ENCODE data around the gene PDS5B.
"Not testable (repeated sequence)": the region's sequence is repeated elsewhere in the genome, so short reads cannot be mapped to it uniquely, and the experiment has no call there.

PDS5B gene

DNA sequence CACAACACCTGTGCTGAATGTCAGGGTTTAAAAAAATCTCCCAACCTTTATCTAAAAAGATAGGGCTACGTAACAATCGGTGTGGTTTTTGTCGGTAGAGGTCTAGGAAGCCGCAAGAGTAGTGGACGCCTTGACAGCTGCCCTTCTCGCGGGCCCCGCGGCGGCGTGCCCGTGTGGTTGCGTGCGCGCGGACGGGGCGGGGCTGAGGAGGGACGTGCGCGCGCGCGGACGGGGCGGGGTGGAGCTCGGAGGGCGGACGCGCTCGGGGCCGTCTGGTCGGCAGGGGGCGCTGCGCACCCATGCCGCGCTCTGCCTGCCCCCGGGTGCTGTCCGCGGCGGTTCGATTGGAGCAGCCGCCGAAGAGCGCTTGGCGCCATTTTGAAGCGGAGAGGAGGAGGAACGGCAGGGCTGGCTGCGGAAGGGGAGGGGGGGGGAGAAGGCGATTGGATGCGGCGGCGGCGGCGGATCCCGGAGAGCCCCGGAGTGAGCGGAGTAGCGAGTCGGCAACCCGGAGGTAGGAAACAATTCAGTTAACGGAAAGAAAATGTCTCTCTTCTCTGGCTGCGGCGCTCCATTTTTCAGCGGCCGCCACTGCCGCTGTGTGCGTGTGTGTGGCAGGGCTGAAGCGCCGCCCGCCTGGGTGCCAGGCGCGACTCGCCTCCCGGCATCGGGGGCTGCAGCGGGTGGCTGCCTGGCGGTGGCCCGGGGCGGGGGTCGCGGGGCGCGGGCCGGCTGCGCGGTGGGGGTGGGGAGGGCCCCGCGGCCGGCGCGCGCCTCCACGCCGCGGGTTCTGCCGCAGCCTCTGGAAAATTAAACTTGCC lies at the start of gene PDS5B:
PDS5B (plus strand) TSS at position 373 of the 821 bp plus-strand sequence. CDS start 62,321 bp downstream, outside the sequence.
- DNase-seq (ENCODE audit: low read depth), result peak; percentile 92

- DNase-seq (ENCODE audit: low read depth), result no peak
Observed at GRCh38 chr13:32537580-32538142, 48.6 kb upstream of the PDS5B start.

GRCh38 chr13:32538143-32538620 lies 48.1 kb upstream of the PDS5B start:
- DNase-seq (ENCODE audit: low read depth), result peak; percentile 22

DNA sequence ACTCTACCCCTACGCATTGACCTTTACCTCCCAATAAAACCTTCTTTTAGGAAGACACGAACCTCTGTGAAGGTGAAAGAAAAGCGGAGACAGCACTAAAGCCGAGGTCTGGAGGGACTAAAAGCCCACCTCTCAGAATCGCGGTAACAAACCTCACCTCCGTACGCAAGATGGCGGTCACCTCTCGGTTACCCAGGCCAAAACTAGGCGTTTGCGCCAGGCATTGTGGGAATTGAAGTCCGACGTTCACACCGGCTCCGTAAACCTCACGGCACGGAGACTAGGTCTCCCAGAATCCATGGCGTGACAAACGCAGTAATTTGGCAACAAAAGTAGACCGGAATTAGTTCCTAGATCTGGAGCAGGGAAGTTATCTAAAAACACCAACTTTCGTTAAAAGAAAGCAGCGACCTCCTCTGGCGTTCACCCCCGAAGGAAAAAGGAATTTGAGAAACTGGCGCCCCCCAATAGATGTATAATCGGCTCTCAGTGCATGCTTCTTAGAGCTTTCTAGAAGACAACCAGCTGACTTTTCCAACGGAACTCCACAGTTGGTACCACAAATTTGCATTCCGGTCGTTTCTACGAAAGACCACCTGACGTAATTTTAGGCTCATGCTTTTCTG lies 47.5 kb upstream of the PDS5B start, which contains the start of gene N4BP2L2:
N4BP2L2 (minus strand) TSS at position 175 of the 626 bp plus-strand sequence. CDS start 1,768 bp downstream, outside the sequence.
- peak; percentile 96 for DNase-seq (ENCODE audit: low read depth)

GRCh38 chr13:32542221-32542620 lies 44.0 kb upstream of the PDS5B start:
- DNase-seq (ENCODE audit: low read depth), result no peak

- no peak for DNase-seq (ENCODE audit: low read depth)
Observed at GRCh38 chr13:32545083-32545482, 41.2 kb upstream of the PDS5B start.

DNA sequence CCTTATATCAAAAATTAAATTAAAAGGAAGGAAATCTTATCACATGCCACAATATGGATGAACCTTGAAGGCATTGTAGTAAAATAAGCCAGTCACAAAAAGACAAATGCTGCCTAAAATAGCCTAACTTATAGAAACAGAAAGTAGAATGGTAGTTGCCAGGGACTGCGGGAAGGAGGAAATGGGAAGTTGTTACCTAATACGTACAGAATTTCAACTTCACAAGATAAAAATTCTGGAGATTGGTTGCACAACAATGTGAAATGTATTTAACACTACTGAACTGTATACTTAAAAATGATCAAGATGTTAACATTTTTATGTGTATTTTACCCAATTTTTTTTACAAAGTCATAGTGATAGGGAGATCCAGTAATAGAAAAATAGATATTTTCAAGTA lies 37.4 kb upstream of the PDS5B start:
- DNase-seq (ENCODE audit: low read depth), result no peak

DNA sequence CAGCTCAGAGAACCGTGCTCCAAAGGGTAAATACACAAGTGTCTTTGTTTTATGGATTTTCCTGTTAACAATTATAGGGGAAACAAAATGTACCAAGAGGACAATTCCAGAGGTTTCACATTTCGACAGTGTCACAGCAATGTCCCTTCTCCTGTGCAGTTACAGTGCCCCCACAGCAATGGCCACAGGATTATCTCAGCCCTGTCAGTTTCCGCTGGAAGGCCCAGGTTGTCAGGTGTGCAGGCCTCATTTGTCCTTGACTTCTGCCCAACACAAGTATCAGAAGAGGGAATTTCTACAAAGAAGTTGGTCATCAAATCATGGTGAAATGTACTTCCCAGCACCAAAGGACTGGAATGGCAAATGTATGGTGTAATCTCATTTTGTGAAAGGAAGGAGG lies 36.5 kb upstream of the PDS5B start:
- no peak for DNase-seq (ENCODE audit: low read depth)

DNA sequence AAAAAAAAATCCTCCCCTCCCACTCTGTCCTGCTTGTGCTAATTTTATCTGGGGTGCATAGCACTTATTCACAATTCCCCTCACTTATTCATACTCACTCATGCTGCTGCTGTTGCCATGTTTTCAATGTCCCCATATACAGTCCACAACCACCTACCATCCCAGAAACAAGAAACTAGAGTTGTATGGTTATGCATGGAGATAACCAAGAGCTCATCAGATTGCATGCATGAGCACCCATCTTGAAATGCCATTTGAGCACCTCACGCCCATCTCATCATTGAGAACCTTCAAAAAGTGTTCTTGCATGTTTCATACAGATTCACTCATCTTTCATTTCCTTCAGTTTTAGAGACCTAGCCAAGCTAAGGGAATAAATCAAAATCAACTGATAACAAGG lies 32.5 kb upstream of the PDS5B start:
- DNase-seq (ENCODE audit: low read depth), result no peak

DNA sequence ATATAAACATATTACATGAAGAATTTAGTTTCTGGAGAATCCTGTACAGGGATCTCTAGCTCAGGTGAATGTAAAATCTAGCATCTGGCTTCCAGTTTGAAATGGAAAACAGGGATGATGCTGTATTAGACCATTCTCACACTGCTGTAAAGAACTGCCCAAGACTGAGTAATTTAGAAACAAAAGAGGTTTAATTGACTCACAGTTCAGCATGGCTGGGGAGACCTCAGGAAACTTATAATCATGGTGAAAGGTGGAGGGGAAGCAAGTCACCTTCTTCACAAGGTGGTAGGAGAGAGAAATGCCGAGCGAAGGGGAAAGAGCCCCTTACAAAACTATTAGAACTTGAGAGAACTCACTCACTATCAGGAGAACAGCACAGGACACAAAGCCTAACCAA lies 30.6 kb upstream of the PDS5B start:
- DNase-seq (ENCODE audit: low read depth), result no peak

DNA sequence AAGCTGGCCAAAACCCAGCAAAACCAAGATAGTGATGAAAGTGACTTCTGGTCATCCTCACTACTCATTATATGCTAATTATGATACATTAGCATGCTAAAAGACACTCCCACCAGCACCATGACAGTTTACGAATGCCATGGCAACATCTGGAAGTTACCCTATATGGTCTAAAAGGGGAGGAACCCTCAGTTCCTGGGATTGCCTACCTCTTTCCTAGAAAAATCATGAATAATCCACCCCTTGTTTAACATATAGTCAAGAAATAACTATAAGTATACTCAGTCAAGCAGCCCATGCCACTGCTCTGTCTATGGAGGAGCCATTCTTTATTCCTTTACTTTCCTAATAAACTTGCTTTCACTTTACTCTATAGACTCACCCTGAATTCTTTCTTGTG lies 25.4 kb upstream of the PDS5B start:
- not testable (repeated sequence) for DNase-seq (ENCODE audit: low read depth)

DNA sequence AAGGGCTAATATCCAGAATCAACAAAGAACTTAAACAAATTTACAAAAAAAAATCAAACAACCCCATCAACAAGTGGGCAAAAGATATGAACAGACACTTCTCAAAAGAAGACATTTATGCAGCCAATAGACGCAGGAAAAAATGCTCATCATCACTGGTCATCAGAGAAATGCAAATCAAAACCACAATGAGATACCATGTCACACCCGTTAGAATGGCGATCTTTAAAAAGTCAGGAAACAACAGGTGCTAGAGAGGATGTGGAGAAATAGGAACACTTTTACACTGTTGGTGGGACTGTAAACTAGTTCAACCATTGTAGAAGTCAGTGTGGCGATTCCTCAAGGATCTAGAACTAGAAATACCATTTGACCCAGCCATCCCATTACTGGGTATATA lies 10.6 kb upstream of the PDS5B start:
- not testable (repeated sequence) for DNase-seq (ENCODE audit: low read depth)

DNA sequence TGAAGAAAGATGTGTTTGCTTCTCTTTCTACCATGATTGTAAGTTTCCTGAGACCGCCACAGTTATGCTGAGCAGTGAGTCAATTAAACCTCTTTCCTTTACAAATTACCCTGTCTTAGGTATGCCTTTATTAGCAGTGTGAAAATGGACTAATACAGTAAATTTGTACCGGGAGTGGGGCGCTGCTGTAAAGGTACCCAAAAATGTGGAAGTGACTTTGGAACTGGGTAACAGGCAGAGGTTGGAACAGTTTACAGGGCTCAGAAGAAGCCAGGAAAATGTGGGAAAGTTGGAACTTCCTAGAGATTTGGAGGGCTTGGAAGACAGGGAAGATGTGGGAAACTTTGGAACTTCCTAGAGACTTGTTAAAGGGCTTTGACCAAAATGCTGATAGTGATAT lies 9.2 kb upstream of the PDS5B start:
- no peak for DNase-seq (ENCODE audit: low read depth)

DNA sequence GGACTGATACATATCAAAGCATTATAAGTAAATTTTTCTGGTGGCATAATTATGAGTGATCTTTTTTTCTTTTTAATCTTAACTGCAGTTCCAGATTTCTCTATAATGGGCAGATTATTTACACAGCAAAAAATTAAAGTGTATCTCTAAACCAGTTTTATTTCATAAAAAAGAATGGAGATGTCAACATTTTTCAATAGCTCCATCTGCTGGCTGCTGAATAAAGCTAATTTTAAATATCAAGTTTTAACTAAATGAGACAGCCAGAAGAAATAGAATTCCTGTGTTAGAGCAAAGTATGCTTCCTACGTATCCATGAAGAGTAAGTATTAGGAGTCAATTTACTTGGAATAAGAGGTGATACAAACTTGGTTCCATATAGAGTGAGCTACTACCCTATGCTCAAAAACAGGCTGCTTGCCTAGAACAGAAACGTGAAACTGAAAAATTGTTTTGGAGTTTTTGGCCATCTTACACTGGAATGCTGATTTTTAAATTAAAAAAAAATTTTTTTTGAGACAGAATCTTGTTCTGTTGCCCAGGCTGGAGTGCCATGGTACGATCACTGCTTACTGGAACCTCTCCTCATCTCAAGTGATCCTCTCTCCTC lies 5.0 kb upstream of the PDS5B start:
- no peak for DNase-seq (ENCODE audit: low read depth)

GRCh38 chr13:32582281-32582680 lies 4.0 kb upstream of the PDS5B start:
- no peak for DNase-seq (ENCODE audit: low read depth)

GRCh38 chr13:32582991-32583390 lies 3.3 kb upstream of the PDS5B start:
- DNase-seq (ENCODE audit: low read depth), result no peak

DNA sequence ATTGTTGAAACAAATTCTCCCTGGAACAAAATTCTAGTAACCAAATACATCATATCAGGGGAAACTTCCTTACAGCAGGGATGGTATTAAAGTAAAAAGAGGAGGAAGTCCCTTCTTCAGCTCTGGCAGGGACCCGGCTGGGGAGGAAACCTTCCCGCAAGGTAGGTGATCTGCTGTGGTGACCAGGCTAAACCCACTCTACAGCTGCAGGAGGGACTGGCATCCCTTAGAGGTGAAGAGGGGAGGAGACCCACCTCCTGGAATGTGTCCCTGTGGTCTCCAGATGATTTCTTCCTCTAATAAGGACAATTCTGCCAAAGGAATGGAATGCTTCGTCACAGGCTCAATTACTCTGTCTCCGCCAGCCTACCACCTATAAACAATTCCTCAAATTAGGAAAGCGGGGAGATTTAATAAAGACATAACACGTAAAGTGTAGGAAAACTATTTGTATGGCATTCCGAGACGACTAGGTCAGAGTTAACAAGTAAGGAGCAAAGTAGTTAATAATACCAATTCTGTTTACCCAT lies 637 bp upstream of the PDS5B start:
- no peak for DNase-seq (ENCODE audit: low read depth)

DNA sequence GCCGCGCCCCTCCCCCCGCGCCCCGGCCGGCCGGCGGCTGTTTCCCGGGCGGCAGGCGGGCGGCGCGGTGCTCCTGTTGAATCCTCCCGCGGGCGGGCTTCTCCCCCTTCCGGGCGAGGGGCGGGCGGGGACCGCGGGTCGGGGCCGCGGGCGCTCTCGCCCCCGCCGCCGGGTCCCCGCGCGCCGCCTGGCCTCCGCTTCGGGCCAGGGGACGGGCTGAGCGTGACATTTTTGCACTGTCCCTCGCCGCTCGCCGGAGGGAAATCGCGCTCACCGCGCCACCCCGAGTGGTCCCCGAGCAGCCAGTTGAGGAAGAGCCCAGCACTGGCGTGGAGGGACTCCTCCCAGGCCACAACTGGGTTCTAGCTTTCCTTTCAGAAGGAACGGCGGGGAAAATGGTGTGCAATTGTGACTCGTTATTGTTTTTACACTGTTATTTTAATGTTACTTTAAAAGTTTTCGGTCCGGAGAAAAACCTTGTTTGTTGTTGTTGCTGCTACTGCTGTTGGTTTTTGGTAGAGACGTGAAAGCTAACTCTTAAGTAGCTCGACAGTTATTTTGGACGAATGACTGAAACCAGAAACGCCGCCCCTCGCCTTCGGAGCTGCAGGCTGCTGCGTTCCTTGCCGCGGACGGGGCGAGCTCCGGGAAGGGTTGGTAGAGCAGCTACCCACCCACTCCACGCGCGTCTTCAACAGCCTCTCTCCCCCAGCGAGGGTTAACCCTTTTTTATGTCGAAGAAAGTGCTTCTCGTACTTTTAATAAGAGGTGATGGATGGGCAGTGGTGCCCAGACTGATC lies 959 bp downstream of the PDS5B start:
- peak; percentile 24 for DNase-seq (ENCODE audit: low read depth)

- no peak for DNase-seq (ENCODE audit: low read depth)
Observed at GRCh38 chr13:32587811-32588170, 1.5 kb downstream of the PDS5B start.

- DNase-seq (ENCODE audit: low read depth), result no peak
Observed at GRCh38 chr13:32588736-32589135, 2.5 kb downstream of the PDS5B start.

DNA sequence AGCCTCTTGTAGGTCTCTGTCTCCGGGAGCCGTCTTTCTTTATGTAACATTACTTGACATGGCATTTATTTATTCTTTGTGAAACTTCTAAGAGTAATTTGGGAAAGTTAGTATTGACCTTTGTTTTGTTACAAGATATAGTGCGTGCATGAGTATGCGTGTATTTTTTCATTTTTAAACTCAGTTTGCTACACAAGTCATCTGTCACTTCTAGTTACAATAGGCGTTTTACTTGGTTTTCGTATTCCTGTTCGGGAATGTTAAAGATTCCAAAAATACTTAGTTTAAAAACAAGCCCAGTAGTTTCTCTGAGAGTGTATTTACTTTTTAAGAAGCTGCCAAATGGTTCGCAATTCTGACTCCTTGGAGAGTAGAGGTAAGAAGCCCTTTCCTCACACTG lies 3.2 kb downstream of the PDS5B start:
- no peak for DNase-seq (ENCODE audit: low read depth)

- no peak for DNase-seq (ENCODE audit: low read depth)
Observed at GRCh38 chr13:32590266-32590665, 4.0 kb downstream of the PDS5B start.
